HS-27A (cell line): ENCODE data around the gene FAM131A.

Source experiments
- DNase-seq: peaks from one replicate; pipeline ENCODE4 v3.0.0-alpha.2; 2012; ENCODE audit warnings: low read depth, missing footprints

FAM131A gene

DNA sequence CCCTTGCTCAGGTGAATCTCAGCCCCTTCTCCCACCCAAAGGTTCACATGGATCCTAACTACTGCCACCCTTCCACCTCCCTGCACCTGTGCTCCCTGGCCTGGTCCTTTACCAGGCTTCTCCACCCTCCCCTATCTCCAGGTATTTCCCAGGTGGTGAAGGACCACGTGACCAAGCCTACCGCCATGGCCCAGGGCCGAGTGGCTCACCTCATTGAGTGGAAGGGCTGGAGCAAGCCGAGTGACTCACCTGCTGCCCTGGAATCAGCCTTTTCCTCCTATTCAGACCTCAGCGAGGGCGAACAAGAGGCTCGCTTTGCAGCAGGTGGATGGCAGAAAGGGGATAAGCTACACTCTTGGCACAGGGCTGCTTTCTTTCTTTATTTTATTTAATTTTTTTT lies 4.5 kb downstream of the FAM131A start:
- no peak for DNase-seq

GRCh38 chr3:184343200-184343876 lies 5.9 kb downstream of the FAM131A start:
- no peak for DNase-seq

- DNase-seq = no peak
Measured at GRCh38 chr3:184344579-184345316, 7.3 kb downstream of the FAM131A start.

- no peak for DNase-seq
Measured at GRCh38 chr3:184345317-184346144, 8.1 kb downstream of the FAM131A start.

DNA sequence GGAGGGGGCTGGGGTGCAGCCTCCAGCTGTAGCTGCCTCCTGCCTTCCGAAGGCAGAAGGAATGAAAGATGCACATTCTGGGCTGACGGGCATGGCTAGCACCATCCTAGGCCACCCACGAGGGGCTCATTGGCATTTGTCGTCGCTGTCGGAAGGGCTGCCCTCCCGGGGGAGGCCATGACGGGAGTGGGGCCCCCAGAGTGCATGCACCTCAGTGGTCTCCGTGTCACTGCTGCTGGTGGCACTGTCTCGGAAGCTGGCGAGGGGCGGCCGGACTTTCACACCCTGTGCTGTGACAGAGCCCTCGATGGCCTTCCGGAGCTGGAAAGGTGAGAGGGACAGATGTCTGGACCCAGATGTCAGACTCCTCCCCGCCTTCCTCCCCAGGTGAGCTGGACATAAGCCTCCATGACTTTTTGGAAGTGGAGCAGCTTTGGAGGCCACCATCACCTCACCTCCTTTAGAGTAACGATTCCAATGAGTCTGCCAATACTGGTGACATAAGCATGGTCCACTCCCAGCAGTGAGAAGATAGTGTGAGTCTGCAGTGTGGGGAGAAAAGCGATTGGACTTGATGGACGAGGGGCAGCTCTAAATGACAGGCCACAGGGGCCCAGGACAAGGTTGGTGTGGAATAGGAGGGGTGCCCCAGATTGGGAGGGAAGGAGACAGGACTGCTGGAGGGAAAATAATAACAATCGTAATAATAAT lies 9.2 kb downstream of the FAM131A start:
- DNase-seq = no peak

DNA sequence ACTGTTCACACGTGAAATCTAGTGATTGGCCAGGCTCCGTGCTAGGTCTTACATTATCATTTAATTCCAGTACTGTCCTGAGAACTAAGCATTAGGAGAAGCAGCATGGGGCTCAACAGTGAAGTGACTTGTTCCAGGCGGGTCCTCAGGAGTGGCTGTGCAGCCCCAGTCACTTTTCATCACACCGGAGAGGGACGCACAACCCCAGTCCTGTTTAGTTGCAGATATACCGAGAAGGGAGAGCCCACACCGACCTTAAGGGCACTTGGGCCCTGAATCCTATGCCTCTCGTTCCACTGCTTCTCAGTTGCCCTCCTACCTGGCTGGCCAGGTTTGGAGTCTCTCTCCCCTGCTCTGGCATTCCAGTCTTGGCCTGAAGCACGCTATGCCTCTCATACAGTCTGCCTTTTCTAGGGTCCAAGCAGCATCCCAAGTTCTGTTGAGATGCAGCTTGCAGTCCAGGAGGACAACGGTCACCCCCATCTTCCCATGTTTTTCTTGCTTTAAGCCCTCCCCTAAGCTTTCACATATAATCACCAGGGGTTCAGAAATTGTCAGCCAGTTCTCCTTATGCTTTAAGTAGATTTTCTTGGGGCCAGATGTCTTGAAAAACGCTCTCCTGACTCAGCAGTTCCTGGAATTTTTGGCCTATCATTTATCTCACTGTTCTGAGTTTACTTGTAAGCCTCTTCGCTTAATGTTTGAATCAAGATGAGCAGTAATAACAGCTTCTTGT lies 10.1 kb downstream of the FAM131A start:
- DNase-seq = no peak

DNA sequence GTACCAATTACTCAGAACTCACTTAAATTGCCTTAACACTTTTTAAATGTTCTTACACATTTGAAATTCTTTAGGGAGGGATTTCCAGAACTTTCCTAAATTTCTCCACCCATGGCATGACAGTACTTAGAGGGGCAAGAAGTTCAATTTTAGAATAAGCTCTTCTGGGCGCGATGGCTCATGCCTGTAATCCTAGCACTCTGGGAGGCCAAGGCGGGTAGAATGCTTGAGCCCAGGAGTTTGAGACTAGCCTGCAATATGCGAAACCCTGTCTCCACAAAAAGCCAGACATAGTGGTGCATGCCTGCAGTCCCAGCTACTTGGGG lies 10.6 kb downstream of the FAM131A start:
- no peak for DNase-seq

DNA sequence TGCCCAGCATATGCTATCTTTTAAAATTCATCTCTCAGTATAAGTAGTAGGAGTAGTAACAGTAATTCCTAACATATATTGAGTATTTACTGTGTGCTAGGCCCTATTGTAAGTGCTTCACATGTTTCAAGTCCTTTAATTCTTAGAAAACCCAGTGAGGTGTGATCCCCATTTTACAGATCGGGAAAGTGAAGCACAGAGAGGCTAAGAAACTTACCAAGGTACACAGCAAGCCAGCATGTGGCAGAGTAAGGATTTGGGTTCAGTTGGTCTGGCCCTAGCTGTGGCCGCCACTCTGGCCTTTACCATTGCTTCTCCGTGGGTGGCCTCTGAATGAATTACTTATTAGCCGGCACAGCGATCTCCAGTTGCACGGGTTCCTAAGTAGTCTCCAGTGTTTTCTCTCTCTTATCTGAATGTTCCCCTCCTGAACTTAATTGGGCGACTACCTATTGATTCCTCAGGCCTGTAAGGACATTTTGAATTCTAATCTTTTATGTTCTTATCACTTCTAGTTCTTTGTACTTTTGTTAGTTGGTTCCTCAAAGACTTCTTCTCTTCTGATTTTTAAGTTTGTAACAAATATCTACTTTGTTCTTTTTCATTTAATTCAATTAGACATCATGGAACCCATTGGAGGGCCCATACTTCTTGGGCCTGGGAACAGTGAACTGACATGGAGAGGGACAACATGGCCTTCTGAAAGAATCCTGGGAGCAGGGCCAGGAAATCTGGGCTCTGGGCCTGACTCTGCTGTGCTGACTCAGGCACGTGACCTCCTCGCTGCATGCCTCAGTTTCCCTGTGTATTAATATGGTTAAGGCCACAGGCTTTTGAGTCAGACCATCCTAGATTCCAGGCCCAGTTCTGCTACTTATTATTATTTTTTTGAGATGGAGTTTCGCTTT lies 12.4 kb downstream of the FAM131A start:
- no peak for DNase-seq

DNA sequence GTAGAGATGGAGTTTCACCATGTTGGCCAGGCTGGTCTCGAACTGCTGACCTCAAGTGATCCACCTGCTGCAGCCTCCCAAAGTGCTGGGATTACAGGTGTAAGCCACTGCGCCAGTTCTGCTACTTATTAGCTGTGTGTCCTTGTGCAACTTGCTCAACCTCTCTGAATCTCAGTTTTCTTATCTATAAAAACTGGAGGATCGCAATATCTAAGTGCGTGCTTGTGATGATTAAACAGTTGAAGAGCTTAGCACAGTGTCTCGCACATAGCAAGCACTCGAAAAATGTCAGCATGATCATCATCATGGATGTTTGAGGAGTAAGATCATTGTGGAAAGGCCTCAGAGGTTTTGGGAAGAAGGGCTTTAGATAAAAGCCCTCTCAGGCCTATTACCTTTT lies 13.2 kb downstream of the FAM131A start:
- no peak for DNase-seq

DNA sequence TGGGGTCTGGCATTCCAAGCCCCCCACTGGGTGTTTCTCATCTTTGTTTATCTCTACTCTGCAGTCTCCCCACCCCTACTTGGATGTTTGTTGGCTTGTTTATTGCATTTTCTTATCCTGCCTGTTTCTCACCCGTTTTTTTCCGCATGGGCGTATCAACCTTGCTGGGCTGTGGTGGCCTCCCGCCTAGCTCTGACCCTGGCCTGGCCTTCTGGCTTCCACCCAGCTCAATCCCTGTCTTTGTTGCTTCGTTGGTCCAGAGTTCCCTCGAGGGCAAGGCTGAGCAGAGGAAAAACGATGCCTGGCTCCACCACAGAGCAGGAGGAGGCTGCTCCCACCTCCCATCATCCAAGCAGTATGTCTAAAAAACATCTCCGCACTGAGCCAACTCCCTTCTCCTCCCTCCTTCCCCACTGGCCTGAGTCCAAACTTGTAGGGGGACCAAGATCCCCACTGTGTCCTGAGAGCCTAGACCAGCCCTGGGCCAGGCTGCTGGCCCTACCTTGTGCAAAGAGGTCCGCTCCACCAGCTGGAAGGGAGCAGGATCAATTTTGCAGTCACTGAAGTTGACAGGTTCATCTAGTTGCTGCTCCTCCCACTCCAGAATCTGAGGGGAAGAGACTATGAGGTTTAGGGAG lies 14.2 kb downstream of the FAM131A start:
- no peak for DNase-seq

- no peak for DNase-seq
Measured at GRCh38 chr3:184352149-184352785, 14.9 kb downstream of the FAM131A start.

GRCh38 chr3:184352897-184353545 lies 15.6 kb downstream of the FAM131A start:
- DNase-seq = no peak

DNA sequence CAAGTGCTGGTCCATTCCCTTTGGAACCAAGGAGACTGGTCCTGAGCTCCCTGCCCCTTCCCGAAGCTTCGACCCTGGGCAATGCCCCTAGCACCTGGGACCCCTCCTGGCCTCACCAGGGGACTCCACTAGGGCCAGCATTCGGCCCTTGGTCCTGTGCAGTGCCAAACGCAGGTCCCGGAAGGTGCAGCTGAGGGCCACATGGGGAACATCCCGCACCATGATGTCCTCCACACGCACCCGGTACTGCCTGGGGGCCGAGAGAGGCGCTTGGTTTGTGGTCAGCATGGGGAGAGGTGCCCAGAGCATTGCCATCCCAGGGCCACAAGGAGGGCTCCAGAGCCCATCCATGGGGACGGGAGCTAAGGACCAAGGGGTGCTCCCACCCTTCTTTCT lies 16.1 kb downstream of the FAM131A start:
- no peak for DNase-seq

GRCh38 chr3:184354121-184354728 lies 16.8 kb downstream of the FAM131A start:
- DNase-seq = no peak

GRCh38 chr3:184354754-184355153 lies 17.4 kb downstream of the FAM131A start:
- DNase-seq = no peak

GRCh38 chr3:184355261-184356040 lies 18.1 kb downstream of the FAM131A start:
- no peak for DNase-seq

- DNase-seq = no peak
Measured at GRCh38 chr3:184357248-184358123, 20.1 kb downstream of the FAM131A start.
